Kidney capillary endothelial cell (primary cell): ENCODE measurements around the gene ARPIN.
"Not testable (repeated sequence)": the region's sequence is repeated elsewhere in the genome, so short reads cannot be mapped to it uniquely, and the experiment has no call there.

ENCODE experiments used
- DNase-seq: peaks from one replicate; pipeline ENCODE4 v3.0.0-alpha.2; 2018; ENCODE audit warnings: low spot score

Gene ARPIN

DNA sequence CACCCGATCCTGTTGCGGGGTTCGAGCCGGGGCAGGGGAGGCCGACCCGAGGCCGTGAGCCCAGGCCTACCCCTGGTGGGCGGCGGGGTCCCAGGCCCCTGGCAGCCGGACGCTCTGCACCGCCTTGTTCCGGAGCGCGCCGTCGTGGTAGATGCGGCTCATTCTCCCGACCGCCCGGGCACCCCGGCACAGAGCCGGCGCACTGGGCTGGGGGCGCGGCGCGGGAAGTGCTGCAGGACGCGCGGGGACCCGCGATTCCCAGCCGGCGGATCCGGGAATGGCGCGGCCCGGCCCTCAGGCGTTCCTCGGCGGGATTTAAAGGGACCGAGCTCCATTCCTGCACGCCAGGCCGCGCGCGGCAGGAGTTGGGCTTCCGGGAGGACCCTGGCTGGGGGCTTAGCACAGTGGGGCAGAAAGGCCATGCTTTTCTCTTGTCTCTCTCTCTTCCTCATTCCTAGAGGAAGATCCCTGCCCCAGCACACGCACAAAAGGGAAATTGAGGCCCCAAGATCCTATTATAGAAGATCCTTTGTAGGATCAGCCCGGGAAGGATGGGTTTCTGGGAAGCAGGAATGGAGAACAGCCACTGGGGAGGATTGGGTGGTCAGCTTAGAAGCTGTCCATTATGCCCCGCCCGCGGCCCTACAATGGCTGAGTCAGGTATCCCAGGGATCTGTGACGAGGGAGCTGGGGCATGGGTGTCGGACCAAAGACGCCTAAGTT is at the start of gene ARPIN:
TSS of gene ARPIN (minus strand) at position 279 of the 723 bp plus-strand sequence. CDS start at position 162, 117 bp downstream.
- peak; percentile 35 for DNase-seq

DNA sequence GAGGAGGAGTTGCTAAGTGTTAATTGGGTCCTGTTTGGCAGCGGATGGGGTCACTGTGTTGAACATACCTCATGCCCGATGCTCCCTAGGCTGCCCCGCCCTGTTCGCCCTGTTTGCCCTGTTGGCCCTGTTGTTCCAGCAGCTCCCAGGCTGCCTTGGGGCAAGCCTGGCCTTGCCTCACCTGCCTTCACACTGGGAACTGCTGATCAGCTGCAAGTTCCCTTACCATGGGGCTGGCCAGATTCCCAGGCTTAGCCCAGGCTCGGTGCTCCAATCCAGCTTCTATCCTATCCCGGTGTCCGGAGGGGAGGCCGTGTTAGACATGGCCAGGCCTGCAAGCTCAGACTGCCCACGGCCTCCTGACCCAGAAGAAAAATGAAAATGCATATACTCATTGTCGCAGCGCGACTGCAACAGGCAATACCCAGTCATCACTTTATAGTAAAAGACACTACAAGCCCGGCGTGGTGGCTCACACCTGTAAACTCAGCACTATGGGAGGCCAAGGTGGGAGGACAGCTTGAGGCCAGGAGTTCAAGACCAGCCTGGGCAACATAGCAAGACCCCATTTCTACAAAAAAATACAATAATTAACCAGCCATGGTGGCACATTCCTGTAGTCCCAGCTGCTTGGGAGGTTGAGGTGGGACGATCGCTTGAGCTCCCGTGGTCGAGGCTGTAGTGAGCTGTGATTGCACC is 45.5 kb upstream of the ARPIN start:
- DNase-seq = no peak

DNA sequence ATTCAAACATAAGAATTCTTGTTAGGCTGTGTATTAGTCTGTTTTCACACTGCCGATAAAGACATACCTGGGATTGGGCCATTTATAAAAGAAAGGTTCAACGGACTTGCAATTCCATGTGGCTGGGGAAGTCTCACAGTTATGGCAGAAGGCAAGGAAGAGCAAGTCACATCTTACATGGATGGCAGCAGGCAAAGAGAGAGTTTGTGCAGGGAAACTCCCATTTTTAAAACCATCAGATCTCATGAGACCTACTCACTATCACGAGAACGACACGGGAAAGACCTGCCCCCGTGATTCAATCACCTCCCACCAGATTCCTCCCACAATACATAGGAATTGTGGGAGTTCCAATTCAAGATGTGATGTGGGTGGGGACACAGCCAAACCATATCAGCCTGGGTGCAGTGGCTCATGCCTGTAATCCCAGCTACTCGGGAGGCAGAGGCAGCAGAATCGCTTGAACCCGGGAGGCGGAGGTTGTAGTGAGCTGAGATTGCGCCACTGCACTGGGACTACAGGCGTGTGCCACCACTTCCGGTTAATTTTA is 42.8 kb upstream of the ARPIN start:
- not testable (repeated sequence) for DNase-seq

DNA sequence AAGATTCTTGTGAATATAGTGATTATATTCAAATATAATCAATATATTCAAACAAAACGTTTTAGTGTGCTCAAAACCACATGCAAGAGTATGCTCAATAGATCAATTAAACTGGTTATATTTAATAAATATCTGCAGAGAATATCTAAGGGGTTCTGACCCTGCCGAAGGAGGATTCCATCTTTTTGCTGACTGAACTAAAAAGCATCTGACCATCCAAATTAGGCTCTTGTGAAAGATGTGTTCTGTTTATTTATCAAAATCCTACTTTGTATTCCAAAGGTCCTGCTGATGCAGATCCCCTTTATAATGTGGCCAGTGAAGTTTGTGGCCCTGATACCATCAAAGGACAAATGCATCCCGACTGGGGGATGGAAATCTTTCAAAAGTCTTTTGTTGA is 41.8 kb upstream of the ARPIN start:
- no peak for DNase-seq

DNA sequence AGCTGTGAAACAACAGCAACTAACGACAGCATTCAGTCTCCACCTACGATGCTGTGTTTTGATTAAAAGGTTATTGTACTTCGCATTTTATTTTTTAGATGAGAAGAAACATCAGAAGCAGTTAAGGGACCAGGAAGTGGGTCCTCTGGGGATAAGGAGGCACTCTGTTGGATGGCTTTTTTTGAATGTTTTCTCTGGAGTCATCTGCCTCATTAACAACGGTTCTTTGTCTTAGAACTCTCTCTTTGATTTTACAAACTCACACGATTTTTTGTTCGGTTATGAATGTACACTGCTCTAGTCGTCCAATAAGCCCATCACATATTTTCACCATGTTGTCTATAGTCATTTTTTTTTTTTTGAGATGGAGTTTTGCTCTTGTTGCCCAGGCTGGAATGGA is 36.0 kb upstream of the ARPIN start:
- DNase-seq = no peak

DNA sequence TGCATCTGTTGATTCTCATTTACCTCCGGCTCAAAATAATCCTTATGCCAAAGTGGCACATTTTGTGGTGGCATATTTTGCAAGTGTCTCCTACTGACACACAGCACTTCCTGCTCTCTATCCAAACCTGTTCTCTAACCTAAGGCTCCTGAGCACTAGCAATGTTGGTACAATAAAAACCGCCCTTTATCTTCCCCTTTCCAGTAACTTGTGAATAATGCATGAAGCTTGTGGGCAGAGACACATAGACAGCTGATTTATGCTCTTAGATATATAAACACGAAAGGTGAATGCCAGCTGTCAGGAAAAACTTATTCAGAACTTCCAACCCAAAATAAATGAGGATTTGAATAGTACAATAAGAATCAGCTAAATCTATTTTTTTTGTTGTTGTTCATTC is 34.6 kb upstream of the ARPIN start:
- no peak for DNase-seq

DNA sequence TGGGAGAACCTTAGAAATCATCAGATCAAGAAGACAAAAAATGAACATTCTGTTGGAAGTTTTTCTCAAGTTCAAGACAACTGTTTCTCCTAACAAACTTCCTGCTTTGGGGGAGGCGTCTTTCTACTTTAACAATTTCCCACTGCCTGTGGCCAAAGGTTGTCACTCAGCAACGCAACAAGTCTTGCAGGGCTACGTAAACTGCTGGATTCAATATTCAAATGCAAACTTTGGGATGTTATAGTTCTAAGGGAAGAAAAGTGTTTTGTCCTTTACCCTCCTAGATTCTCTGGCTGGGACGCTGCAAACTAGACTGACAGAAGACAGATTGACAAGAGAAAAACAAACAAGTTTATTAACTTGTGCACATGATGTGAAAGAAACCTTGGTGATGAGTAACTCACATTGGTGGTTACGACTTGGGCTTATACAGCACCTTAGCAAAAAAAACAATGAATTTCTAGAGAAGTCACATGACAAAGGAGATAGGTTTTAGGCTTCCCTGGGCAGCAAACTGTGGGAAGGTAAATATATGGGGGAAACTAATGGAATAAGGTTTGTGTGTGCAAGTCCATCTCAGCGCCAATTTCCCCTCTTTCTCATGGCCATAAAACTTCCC is 34.0 kb upstream of the ARPIN start:
- DNase-seq = no peak

DNA sequence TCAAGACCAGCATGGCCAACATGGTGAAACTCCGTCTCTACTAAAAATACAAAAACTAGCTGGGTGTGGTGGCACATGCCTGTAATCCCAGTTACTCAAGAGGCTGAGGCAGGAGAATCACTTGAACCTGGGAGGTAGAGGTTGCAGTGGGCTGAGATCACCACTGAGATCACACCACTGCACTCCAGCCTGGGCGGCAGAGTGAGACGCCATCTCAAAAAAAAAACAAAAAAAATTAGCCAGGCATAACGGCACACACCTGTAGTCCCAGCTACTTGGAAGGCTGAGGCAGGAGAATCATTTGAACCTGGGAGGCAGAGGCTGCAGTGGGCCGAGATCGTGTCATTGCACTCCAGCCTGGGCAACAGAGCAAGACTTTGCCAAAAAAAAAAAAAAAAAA is 31.0 kb upstream of the ARPIN start:
- DNase-seq = not testable (repeated sequence)

DNA sequence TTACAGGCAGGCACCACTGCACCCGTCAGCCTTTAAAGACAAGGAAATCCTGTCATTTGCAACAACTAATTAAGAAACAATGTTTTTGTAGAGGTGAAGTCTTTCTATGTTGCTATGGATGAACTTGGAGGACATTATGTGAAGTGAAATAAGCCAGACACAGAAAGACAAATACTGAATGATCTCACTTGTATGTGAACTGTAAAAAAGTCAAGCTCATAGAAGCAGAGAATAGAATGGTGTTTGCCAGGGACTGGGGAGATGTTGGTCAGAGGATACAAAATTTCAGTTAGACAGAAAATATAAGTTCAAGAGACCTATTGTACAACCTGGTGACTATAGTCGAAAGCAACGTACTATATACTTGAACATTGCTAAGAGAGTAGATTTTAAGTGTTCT is 27.2 kb upstream of the ARPIN start:
- no peak for DNase-seq

DNA sequence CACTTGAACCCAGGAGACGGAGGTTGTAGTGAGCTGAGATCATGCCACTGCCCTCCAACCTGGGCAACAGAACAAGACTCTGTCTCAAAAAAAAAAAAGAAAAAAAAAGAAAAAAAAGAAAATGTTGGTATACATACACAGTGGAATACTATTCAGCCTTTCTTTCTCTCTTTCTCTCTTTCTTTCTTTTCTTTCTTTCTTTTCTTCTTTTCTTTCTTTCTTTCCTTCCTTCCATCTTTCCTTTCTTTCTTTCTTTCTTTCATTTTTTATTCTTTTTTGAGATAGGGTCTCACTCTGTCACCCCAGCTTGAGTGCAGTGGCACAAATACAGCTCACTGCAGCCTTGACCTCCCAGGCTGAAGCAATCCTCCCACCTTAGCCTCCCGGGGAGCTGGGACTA is 26.6 kb upstream of the ARPIN start:
- DNase-seq = not testable (repeated sequence)

DNA sequence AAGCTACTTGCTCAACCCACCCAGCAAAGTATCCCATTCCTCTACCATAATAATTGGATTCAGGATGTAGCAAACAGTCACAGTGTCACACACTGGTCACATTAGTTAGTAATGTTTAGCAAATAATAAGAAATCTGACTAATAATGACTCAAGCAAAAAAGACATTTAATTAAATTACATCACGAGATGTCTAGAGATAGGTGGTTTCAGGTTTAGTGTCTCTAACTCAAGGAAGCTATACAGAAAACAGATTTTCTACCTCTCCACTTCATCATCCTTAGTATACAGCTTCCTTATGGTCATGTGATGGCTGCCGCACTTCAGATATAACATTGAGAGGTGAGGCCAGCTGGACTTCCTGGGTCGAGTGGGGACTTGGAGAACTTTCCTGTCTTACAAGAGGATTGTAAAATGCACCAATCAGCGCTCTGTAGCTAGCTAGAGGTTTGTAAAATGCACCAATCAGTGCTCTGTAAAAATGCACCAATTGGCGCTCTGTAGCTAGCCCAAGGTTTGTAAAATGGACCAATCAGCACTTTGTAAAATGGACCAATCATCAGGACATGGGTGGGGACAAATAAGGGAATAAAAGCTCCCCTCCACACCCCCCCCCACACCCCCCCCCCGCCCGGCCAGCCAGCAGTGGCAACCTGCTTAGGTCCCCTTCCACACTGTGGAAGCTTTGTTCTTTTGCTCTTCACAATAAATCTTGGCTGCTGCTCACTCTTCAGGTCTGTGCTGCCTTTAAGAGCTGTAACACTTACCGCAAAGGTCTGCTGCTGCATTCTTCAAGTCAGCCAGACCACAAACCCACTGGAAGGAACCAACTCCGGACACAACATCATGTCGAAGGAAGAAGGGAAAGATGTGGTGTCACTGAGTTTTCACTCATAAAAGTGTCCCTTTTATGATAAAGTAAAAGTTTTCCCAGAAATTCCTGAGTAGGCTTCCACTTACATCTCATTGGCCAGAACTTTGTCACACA is 24.9 kb upstream of the ARPIN start:
- DNase-seq = no peak

DNA sequence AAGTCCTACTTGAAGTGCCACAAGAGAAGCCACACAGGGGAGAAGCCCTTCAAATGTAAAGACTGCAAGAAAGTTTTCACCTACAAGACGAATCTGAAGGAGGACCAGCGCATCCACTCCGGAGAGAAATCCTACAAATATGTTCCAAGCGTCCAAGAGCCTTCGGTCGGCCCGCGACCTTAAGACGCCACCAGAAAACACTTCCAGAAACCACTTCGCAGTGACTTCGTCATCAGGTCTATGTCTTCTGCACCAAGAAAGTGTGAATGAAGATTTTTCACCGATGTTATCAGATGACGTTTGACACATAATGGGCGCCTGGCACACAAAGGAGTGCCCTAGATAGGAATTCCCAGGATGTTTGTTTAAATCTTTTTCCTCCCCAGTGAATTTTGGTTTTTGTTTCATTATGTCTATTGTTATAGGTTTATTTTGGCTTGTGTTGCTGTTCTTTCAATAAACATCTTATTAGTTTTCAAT is 24.1 kb upstream of the ARPIN start:
- no peak for DNase-seq

DNA sequence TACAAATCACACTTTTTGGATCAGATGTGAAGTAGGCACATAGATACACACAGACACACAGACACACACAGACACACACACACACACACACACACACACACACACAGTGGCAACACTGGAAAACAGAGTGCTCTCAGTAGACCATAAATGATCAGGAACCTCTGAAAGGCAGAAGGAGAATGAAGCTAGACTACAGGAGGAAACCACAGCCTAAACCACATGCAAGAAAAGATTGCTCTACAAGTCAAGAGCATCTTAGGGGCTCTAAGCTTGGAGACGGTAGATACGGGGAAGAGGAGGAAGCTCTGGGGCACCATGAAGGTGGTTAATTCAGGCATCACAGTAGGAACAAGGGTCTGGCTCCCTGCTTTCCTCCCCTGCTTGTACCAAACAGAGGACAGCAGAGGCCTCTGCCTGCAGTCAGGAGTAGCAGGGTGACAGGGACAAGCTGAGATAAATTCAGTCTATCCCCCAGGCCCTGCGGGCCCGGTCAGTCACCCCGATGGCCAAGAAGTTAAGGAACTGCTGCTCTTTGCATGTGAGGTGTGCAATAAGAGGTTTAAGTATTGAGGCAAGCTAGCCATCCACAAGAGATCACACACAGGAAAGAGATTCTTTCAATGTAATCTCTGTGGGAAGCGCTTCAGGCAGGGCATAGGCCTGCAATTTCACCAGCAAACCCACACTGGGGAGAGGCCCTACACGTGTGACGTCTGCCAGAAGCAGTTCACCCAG is 23.5 kb upstream of the ARPIN start:
- DNase-seq = no peak

DNA sequence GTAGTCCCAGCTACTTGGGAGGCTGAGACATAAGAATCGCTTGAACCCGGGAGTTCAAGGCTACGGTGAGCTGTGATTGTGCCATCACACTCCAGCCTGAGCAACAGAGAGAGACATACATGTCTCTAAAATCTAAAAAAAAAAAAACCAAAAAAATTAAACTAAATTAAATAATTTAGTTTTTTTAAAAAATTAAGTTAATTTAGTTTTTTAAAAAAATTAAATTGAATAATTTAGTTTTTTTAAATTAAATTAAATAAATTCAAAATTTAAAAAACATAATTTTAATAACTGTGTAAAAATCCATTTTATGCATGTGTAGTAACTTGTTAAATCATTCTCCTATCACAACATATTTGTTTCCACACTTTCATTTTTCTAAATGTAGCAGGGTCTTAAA is 20.1 kb upstream of the ARPIN start:
- no peak for DNase-seq

DNA sequence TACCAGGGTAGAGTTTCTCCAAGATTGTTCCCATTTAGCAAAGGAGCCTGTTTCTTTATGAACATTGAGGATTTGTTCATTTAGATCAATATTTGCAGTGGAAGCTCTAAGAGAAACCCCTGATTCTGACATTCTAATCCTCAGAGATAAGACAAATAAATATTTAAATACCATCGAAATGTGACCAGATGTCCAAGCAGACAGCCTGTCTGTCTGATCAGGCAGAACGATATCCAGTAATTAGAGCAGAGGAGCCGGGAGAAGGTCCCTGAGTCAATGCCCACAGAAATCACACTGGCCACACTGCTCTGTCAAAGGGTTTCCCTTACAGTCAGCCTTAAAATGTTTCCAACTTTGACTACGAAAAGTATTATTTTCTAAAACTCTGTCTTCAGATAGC is 15.7 kb upstream of the ARPIN start:
- DNase-seq = no peak

DNA sequence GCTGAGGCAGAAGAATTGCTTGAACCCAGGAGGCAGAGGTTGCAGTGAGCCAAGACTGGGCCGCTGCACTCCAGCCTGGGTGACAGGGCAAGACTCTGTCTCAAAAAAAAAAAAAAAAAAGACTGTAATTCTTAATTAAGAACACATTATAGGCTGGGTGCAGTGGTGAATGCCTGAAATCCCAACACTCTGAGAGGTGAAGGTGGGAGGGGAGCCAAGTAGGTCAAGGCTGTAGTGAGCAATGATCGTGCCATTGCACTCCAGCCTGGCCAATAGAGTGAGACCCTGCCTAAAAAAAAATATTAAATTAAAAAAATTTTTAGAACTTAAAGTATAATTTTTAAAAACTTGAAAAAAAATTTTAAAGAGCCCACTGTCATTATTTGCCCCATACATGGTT is 13.4 kb upstream of the ARPIN start:
- DNase-seq = no peak

DNA sequence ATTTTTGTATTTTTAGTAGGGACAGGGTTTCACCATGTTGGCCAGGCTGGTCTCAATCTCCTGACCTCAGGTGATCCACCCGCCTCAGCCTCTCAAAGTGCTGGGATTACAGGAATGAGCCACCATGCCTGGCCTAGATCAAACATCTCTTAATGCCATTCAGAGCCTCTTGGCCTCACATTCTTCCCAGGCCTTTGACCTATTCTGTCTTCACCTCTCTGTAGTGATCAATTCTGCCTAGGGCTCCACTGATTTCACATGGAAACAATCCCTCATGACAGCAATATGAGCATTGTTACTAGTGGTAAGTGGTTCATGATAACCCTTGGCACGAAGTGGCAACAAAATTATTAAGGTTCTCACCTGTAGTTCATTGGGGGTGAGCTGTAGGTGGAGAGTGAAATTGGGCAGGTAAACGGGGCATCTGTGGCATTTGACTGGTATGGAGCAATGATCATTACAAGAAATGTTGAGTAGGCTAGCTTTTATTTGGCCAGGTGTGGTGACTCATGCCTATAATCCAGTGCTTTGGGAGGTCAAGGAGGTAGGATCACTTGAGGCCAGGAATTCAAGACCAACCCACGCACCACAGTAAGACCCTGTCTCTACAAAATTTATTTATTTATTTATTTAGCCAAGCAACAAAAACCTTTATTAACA is 4.8 kb upstream of the ARPIN start:
- DNase-seq = no peak

DNA sequence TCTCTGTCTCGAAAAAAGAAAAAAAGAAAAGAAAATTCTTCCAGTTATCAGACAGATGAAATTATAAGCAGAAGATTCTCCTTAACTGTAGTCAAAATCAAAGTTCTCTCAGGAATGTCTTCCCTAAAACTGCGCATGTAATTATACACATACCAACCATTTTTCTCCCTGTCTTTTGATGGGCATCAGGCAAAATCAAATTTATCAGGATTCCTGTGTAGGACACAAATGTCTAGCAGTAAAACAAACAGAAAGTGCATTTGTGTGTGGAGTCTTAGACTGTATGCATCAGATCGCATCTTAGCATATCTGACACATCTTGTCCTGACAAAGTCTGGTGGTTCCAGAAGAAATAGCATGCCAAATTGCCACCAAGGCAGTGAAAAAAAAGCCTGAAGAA is 3.9 kb upstream of the ARPIN start:
- no peak for DNase-seq

DNA sequence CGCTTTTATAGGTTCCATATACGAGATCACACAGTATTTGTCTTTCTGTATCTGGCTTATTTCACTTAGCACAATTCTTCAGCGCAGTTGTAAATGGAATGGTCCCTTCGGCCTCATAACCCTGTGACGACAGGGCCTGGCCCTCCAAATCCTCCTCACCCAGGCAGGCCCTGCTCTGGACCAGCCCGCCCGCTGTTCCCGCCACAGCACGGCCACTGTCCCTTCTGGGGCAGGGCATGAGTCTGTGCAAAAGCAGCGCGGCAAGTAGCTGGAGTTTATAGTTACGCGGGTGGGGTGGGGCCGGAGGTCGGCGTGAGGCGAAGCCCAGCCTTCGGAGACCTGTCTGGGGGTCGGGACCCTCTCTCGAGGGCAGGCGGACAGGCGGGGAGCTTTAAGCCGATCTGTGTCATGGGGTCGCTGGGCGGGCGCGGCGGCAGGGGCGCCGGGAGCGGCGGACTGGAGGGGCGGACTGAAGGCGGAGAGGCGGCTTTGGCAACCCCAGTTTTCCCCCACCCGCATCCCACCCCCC is 543 bp downstream of the ARPIN start:
- DNase-seq = peak; percentile 16
